Superior temporal gyrus (tissue), 1 donor: ENCODE data around the gene COL26A1.
"Not testable (repeated sequence)": the region's sequence is repeated elsewhere in the genome, so short reads cannot be mapped to it uniquely, and the experiment has no call there.

Source experiments
- DNase-seq: peaks from one replicate; pipeline ENCODE4 v3.0.0-alpha.2; 2016; ENCODE audit errors: extremely low spot score

Gene COL26A1

GRCh38 chr7:101596898-101597297 is 234.2 kb downstream of the COL26A1 start:
- no peak for DNase-seq

GRCh38 chr7:101597941-101598340 is 235.3 kb downstream of the COL26A1 start:
- no peak for DNase-seq

DNA sequence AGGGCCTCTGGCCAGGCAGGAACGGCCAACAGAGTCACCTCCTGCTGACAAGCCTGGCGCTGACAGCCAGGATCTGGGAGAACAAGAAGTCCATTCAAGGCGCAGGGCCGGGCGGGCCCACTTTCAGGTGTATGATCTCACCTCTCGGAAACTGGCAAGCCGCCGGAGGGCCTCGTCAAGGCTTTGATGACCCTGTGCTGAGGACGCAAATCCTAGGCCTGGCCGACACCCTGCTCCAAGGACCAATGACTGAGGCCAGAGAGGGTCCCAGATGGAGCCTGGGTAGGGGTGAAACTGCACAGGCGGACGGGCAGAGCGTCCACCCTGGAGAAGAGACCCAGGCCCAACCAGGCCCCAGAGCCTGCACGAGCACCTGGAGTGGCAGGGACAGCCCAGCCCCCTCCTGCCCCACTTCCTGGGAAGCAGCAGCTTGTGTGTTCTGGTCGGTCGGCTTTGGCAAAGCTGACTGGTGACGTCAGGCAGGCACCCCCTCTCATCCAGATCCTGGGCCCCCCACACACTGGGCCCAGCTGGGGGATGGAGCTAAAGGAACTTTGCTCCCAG is 235.8 kb downstream of the COL26A1 start:
- DNase-seq: no peak

DNA sequence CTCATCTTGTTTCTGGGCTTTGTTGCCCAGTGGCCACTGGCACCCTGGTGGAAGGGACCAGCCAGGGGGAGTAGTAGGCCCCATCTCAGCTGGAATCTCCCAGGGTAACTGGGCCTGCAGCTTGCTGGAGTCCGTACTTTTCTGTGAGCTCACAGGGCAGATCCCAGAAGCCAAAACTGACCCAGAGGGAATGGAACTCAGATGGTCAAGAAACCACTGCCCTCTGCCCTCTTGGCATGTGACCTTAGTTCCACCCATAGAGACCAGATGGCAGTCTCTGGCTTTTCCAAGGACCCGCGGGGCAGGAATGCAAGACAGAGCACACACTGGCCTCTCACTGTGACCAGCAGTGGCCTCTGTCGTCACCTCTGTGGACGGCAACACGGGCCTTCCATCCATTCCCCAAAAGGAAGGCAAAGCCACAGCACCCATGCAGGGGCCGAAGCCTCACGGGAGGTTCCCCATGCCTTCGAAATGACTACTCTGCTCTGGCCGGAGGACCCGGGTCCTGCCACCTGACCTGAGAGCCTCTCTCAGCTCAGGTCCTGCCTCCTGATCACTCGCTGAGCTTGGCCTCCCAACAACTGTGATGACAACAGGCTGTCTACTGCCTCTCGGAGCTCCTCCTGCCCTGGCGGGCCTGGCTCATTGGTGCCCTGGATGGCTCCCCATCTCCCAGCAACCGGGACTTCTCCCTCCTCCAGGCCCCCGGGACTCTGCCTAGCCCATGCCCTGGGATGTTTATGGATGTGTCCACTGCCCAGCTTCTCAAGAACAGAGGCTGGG is 236.5 kb downstream of the COL26A1 start:
- no peak for DNase-seq

DNA sequence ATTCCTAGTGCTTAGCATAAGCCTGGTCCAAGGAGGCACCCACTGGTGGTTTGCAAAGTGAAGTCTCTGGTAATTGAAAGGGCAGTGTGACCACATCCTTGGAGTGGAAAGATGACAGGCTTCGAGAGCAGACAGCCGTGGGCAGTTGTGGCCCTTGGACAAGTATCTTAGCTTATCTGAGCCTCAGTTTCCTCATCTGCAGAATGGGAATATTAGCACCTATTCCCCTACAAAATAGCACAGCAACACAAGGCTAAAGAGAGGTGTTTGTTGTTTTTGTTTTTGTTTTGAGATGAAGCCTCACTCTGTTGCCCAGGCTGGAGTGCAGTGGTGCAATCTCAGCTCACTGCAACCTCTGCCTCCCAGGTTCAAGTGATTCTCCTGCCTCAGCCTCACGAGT is 237.1 kb downstream of the COL26A1 start:
- DNase-seq: no peak

GRCh38 chr7:101602082-101602481 is 239.4 kb downstream of the COL26A1 start:
- no peak for DNase-seq

- DNase-seq: peak; percentile 73
These were observed 240.0 kb downstream of the COL26A1 start for GRCh38 chr7:101602484-101603241.

DNA sequence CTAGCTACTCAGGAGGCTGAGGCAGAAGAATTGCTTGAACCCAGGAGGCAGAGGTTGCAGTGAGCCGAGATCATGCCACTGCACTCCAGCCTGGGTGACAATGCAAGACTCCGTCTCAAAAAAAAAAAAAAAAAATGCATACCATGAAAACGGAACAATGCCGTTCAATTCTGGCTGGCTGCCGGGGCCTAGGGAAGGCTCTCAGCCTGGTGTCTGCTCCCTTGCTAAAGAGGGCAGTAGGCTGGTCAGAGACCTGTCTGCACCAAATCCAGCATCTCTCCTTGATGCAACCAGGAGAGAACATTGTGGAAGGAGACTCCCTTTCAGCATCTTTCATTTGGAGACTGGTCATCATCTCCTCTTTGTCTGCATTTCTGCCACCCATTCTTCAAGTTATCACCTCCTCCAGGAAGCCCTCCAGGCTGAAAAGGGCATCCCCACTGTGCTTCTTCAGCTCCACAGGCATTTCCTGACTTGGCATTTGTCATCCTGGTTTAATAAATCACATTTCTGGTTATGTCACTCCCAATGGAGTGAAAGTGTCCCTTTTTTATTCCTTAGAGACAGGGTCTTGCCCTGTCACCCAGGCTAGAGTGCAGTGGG is 241.8 kb downstream of the COL26A1 start:
- DNase-seq: no peak

GRCh38 chr7:101604934-101605332 is 242.3 kb downstream of the COL26A1 start:
- DNase-seq: not testable (repeated sequence)

- no peak for DNase-seq
These were observed 243.2 kb downstream of the COL26A1 start for GRCh38 chr7:101605611-101606497.

DNA sequence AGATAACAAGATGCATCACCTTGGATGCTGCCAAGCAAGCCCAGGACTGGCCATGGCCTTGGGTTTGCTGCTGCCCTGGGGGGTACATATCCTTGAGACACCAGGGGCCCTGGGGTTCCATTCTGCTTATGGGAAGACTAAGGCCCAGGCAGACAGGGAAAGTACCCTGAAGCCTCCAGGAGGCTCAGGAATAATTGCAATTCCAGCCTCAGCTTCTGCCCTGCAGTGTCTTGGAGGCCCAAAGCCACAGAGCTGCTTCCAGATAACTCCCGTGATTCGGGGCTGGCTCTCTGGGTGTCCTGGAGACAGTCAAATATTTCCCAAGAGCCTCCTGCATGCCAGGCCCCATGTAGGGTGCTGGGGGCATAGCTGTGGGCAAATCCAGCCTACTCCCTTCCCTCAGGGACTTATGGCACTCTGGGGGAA is 243.8 kb downstream of the COL26A1 start:
- DNase-seq: no peak
